NCI-H2107 treated with DMSO at 0.1 percent for 48 hours (cell line): ENCODE measurements around the gene MAP3K6.

Experiments used
- DNase-seq: peaks from one replicate; lab custom pipeline; 2025; ENCODE audit not compliant: unreplicated experiment; lab: John Stamatoyannopoulos, UW

The MAP3K6 gene

DNA sequence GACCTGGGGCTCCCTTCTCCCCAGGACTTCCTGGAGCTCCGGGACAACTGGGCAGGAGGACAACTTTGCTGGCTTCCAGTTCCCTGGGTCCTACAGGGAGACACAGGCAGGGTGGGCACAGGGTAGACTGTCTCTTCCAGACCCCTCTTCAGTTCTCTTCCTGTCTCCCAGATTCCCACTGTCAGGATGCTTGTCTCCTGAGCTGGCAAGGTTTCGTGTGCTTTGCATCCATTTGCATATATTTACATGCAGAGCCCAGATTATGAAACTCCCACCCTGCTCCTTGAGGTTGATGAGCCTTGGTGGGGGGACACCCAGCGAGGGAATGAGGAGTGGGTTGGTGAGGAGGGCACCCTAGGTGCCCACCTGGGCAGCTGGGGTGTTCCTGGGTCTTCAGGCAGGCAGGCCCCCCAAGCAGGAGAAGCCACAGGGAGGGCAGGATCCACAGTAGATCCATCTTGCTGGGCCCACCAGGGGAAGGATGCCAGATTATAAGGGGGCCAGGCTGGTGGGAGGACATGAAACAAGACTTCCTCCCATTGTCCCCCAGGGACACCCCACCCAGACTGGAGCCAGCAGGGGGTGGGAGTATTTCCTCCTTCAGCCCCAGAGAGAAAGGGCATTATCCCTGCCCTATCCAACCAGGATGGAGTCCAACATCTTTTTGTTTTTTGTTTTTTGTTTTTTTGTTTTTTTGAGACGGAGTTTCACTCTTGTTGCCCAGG is 7.8 kb upstream of the MAP3K6 start, which contains the start of gene FCN3:
FCN3 (minus strand) TSS at position 463 of the 725 bp plus-strand sequence; CDS start at position 457, 6 bp downstream.
- no peak for DNase-seq

- DNase-seq: no peak
Measured at GRCh38 chr1:27372808-27373690, 6.3 kb upstream of the MAP3K6 start.

DNA sequence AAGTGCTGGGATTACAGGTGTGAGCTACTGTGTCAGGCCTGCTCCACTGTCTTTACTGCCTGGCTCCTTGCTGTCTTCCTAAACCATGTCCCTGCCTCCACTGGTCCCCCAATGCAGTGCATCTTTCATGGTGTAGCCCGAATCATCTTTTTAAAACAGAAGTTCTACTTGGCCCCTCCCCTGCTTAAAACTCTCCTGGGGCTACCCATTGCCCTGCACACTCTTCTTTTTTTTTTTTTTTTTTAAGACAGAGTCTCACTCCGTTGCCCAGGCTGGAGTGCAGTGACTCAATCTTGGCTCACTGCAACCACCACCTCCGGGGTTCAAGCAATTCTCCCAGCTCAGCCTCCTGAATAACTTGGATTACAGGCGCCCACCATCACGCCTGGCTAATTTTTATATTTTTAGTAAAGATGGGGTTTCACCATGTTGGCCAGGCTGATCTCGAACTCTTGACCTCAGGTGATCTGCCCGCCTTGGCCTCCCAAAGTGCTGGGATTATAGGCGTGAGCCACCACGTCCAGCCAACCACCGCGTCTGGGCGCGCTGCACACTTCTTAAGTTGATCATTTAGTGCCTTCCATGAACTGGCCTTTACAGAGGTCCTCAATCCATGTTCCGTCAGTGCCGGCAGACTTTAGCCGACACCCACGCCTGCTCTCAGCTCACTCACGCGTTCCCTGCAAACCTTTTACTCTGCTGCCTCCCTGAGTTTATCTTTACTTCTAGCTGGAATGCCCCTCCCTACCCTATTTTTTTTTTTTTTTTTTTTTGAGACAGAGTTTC is 5.5 kb upstream of the MAP3K6 start:
- no peak for DNase-seq

DNA sequence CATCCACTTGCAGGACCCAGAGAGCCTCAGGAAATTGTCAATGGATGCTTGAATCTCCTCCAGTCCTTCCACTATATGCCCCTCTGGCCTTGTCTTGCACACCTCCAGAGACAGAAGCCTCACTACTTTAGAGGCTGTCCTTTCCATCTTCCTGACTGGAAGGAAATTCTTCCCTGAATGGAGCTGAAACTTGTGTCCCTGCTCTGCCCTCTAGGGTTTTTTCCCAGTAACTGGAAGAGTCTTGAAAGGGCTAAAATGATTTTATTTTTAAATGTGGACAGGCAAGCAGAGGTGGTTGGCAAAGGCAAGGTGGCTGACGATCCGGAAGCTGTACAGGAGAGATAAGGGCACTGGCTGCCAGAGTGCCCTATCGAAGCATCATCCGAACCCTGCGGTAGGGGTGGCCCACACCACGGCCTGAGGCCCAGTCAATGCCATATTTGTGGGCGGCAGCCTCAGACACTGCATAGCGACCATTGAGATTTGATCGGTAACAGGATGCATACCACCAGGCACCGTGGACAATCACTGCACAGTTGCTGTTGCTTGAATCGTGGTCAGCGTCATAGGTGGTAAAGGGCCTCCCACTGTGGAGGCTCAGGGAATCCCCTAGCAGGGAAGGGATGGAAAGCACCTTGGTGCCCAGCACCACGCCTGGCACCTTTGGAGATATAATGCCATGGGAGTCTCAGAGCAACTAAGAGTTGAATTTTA is 2.3 kb upstream of the MAP3K6 start:
- no peak for DNase-seq

- DNase-seq: no peak
Measured at GRCh38 chr1:27367160-27367650, 444 bp upstream of the MAP3K6 start.

DNA sequence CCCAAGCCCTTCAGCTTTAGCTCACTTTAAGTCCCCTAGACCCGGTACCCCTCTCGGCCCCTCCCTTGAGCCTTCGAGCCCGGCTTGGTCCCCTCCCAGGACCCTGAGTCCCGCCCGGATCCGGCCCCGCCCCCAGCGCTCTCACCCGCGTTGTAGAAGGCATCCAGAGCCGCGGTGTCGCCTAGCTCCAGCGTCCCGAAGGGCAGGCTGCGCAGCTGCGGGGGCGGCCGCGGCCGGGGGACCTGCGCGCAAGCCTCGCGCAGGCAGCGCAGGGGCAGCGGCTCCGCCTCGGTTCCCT is 699 bp downstream of the MAP3K6 start:
- DNase-seq: peak; percentile 40

- DNase-seq: peak; percentile 84
Measured at GRCh38 chr1:27365372-27366112, 1.2 kb downstream of the MAP3K6 start.

- DNase-seq: no peak
Measured at GRCh38 chr1:27364696-27365371, 1.9 kb downstream of the MAP3K6 start.

DNA sequence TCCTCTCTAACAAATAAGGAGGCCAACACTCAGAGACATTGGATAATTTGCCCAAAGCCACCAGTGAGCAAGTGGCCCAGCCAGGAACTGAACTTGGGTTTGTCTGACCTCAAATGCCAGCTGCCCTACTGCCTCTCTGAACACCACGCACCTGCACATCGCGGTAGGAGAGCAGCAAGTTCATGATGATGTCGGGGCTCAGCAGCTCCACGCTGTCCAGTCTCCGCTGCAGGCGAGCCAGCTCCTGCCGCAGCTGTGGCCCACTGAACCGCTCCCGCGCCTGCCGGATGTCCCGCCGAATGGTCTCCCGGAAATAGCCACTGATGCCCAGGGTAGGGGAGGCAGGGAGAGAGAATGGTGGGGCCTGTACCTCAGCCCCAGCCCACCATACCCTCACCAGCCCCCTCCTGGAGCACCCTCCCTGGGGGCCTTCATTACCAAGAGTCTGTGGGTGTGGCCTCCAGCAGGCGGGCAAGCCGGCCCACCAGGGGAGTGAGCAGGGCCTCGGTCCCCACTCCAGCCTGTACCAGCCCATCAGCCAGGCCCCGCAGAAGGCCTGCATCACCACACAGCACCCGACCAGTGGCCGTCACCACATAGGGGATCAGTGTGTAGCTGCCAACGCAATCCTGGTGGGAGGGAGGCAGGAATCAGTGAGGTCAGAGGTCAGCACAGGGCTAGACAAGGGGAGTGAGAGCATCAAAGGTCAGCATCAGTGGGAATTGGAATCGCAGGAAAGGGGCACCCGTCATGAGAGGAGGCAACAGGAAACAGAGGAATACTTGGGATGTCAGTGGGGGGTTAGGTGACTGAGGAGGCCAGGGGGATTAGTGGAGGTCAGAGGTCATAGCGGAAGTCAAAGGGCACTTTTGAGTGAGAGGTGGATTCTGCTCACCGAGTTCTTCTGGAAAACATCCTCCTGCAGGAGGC is 2.7 kb downstream of the MAP3K6 start:
- DNase-seq: no peak

- DNase-seq: no peak
Measured at GRCh38 chr1:27361553-27361952, 5.2 kb downstream of the MAP3K6 start.

DNA sequence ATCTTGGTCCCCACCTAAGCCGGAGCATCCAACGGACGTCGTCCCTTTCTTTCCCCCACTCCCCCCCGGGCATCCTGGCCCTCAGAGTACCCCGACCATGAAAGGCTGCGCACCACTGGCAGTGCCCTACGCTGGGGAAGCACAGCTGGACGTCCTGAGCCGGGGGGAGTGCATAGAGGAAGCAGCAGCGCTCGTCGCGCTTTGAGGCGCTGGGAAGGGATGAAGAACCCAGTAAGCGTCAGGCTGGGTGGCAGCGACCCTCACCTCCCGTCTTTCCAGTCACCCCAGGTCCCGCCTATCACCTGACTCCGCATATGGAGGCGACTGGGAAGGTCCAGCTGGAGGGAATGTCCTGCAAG is 5.7 kb downstream of the MAP3K6 start:
- DNase-seq: no peak

DNA sequence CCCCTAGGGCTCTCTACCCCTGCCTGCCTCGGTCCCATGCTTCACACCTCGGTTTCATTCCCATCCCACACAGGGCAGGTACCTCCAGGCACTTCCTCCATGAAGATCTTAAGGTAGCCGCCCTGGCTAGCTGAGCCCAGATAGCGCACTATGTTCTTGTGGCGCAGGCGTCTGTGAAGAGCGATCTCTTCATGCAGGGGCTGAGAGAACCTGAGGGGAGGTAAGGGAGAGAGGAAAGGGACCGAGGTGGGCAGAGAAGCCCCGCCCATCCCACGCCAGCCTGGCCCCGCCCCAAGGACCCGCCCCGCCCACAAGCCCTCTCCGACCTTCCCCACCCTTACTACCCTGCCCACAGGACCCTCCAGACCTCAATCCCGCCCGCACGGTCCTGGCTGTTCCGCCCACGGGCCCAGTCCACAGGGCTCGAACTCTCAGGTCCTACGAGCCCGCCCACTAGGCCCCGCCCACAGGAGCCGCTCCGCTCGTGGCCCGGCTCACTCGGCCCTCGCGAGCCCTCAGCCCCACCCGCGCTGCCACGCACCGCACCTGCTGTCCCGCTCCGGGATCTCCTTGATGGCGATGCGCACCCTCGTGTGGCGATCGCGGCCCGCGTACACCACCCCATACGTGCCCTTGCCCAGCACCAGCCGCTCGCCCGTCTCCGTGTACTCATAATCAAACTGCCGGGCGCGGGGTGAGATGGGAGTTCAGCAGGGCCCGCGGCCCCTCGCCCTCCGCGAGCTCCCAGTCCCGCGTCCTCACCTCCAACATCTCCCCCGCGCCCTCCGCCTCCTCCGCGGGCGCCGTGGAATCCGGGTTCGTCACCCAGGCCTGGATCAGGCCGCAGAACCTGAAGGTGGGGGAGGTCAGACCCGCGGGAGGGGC is 6.4 kb downstream of the MAP3K6 start:
- no peak for DNase-seq

DNA sequence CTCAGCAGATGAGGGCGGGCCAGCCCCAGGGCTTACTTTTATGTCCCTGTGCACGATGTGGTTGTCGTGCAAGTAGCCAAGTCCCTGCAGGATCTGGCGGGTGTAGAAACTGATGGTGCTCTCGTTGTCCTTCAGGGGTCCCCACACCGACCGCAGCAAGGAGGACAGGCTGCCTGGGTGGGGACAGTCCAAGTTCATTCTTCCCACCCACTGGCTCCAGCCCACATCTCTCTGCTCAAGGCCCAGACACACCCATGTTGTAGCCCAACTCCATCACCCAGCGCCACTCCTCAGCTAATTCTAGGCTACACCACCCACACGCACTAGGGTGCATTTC is 7.0 kb downstream of the MAP3K6 start:
- no peak for DNase-seq

DNA sequence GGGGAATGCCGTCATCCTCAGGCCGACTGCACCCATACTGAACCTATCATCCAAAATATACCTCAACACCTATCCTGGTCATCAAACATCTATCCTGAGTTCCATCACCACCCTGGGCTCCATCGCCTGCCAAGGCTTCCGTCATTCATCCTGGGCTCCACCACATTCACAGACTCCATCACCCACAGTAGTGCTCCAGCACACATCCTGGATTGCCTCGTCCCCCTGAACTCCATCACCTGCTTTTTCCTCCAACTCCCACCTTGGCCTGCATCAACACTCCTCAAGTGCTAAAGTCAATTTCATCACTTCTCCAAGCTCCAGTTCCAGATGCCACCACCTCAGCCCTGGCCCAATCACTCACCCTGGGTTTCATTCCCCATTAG is 7.8 kb downstream of the MAP3K6 start:
- no peak for DNase-seq

DNA sequence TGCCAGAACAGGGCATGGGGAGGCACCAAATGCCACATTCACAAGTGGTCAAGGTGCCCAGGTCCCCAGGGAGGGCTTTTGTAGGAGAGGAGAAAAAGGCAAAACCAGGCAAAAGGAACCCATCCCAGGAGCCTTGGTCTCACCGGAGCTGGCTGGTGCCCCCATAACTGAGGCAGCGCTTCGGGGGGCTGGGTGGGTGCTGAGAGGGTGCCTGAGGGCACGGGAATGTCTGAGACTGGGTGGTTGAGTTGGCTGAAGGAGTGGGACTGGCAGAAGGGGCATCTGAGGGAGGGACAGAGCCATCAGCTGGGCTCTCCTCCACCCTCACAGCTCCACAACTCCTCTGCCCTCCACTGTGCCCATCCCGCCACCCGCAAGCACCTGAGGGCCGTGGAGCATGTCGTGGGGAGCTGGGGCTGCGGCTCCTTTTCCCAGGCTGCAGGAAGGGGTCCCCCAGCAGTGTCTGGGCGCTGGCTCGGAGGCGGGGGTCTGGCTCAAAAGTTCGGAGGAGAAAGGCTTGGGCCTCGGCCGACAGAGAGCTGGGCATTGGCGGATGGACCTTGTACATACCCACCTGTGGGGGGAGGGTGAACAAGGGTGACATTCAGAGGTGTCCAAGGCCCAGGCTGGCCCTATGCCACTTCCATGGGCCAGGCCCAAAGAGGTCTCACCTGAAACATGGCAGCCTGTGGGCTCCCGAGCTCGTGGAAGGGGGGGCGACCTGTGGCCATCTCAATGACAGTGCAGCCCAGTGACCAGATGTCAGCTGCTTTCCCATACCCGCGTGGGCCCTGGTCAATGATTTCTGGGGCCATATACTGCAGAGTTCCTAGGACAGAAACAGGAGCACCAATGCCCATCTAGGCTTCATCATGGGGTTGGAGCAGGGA is 8.5 kb downstream of the MAP3K6 start:
- no peak for DNase-seq

DNA sequence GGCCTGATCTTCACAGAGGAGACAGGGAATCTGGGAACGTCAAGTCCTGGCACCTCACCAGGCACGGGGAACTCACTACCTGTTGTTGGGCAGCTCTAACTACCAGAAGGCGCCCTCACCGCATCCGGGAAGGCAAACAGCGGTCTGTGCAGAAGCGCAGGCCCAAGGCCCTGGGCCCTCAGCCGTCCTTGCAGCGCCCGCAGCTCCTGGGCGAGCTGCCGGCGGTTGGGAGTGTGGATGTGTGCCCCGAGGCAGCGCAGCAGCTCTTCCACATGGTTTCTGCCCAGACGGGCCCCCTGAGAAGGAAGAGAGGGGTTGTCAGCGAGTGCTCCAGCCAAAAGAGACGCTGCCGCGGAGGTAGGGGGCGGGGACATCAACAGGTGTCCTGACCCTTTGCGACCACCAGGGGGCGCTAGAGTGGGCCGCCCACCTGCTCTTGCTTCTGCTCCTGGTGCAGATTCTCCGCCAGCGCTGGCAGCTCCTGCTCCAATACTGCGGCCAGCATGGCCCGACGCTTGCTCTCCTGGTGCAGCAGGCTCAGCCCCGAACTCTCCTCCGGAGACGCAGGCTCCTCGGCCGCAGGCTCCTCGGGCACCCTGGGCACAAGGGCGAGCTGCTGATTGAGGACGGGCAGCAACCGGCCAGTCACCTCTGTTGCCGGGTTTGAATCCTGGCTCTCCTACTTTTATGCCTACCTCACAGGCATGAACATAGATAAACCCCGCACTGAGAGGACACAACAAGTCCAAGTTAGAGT is 9.3 kb downstream of the MAP3K6 start:
- no peak for DNase-seq
